ENCODE data around the gene HSPG2.
"Not testable (repeated sequence)": the region's sequence is repeated elsewhere in the genome, so short reads cannot be mapped to it uniquely, and the experiment has no call there.

The HSPG2 gene

GRCh38 chr1:21933397-21934248, 3.5 kb downstream of the HSPG2 start:
- DNase-seq, result no peak

- DNase-seq, result no peak
These were observed 5.0 kb downstream of the HSPG2 start for GRCh38 chr1:21932127-21932526.

- no peak for DNase-seq
These were observed 5.7 kb downstream of the HSPG2 start for GRCh38 chr1:21931171-21932093.

- DNase-seq, result no peak
These were observed 6.4 kb downstream of the HSPG2 start for GRCh38 chr1:21930629-21931170.

- no peak for DNase-seq
These were observed 7.0 kb downstream of the HSPG2 start for GRCh38 chr1:21930080-21930571.

GRCh38 chr1:21927533-21928237, 9.4 kb downstream of the HSPG2 start:
- no peak for DNase-seq

- DNase-seq, result no peak
These were observed 10.1 kb downstream of the HSPG2 start for GRCh38 chr1:21926814-21927532.

- DNase-seq, result no peak
These were observed 11.0 kb downstream of the HSPG2 start for GRCh38 chr1:21926065-21926464.

GRCh38 chr1:21925334-21925940, 11.7 kb downstream of the HSPG2 start:
- no peak for DNase-seq

- no peak for DNase-seq
These were observed 12.6 kb downstream of the HSPG2 start for GRCh38 chr1:21924503-21925005.

GRCh38 chr1:21922090-21923013, 14.8 kb downstream of the HSPG2 start:
- DNase-seq, result no peak

- peak; percentile 67 for DNase-seq
These were observed 15.8 kb downstream of the HSPG2 start for GRCh38 chr1:21921100-21921875.

- DNase-seq, result no peak
These were observed 17.6 kb downstream of the HSPG2 start for GRCh38 chr1:21919520-21919919.

GRCh38 chr1:21917239-21917631, 19.9 kb downstream of the HSPG2 start:
- not testable (repeated sequence) for DNase-seq

GRCh38 chr1:21916447-21917238, 20.5 kb downstream of the HSPG2 start:
- no peak for DNase-seq

GRCh38 chr1:21914880-21915640, 22.1 kb downstream of the HSPG2 start:
- no peak for DNase-seq

- no peak for DNase-seq
These were observed 22.7 kb downstream of the HSPG2 start for GRCh38 chr1:21914450-21914849.
